ENCODE results near the gene DIAPH2. TPM values are rescaled to one million over a fixed set of nuclear protein-coding genes. Genes with fewer than 3 reads are reported as not detected.
"Not testable (repeated sequence)": the region's sequence is repeated elsewhere in the genome, so short reads cannot be mapped to it uniquely, and the experiment has no call there.

DIAPH2 gene
- total RNA-seq, 1 donor from 2014 or later = 12.7 TPM

DNA sequence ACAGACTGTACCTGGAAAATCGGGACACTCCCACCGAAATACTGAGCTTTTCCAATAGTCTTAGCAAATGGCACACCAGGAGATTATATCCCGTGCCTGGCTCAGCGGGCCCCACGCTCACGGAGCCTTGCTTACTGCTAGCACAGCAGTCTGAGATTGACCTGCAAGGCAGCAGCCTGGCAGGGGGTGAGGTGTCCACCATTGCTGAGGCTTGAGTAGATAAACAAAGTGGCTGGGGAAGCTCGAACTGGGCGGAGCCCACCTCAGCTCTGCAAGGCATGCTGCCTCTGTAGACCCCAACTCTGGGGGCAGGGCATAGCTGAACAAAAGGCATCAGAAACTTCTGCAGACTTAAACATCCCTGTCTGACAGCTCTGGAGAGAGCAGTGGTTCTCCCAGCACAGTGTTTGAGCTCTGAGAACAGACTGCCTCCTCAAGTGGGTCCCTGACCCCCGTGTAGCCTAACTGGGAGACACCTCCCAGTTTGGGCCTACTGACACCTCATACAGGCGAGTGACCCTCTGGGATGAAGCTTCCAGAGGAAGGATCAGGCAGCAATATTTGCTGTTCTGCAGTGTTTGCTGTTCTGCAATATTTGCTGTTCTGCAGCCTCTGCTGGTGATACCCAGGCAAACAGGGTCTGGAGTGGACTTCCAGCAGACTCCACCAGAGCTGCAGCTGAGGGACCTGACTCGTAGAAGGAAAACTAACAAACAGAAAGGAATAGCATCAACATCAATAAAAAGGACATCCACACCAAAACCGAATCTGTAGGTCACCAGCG is 725.2 kb downstream of the DIAPH2 start:
- not testable (repeated sequence) for H3K27ac Mint-ChIP-seq; H3K4me1 Mint-ChIP-seq; H3K9me3 Mint-ChIP-seq; H3K4me3 Mint-ChIP-seq; H3K27me3 Mint-ChIP-seq; H3K36me3 Mint-ChIP-seq (ENCODE audit: low read depth); DNase-seq
- intact Hi-C loops (cut with micrococcal nuclease) = loop anchor here (10.0 kb wide), 1 partner anchor 75 kb away; no protein-coding TSS in a partner anchor

DNA sequence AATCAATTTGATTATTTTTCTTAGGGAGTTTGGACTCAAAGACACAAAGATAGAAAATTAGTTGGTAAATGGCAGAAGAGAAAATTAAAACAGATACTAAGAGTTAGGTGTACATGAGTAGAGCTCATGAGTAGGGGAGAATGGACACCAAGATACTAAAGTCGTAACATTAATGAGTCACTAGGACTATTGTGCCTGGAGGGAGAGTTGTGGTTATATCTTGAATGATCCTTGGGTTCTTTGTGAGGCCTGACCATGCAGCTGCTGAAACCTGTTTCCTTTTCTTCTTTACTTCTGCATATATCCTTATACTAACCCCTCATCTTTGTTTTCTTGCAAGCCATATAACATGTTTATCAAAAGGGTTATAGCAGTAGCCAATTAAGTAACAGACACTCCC is 731.8 kb downstream of the DIAPH2 start:
- no peak for DNase-seq
- peaks cover 1% of the 10 kb centered on the region for H3K36me3 Mint-ChIP-seq (ENCODE audit: low read depth)
- no peak overlapping the region for H3K4me3 Mint-ChIP-seq
- peaks cover 2% of the 10 kb centered on the region for H3K9me3 Mint-ChIP-seq
- no peak overlapping the region for H3K27ac Mint-ChIP-seq
- intact Hi-C loops (cut with micrococcal nuclease) = no loop called here
- no peaks in the 10 kb centered on the region for H3K4me1 Mint-ChIP-seq
- no peaks in the 10 kb centered on the region for H3K27me3 Mint-ChIP-seq

GRCh38 chrX:97429101-97429500 is 744.5 kb downstream of the DIAPH2 start:
- Mint-ChIP-seq H3K36me3 (ENCODE audit: low read depth) (peaks cover 6% of the 10 kb centered on the region), H3K4me3 (no peak overlapping the region), H3K27ac (no peak overlapping the region), H3K9me3 (no peaks in the 10 kb centered on the region), H3K4me1 (no peaks in the 10 kb centered on the region), H3K27me3 (no peaks in the 10 kb centered on the region)
- DNase-seq = no peak
- intact Hi-C loops (cut with micrococcal nuclease) = no loop called here

- no peaks in the 10 kb centered on the region for H3K9me3 Mint-ChIP-seq
- H3K27ac Mint-ChIP-seq = no peak overlapping the region
These were observed 746.6 kb downstream of the DIAPH2 start for GRCh38 chrX:97431281-97431680.

DNA sequence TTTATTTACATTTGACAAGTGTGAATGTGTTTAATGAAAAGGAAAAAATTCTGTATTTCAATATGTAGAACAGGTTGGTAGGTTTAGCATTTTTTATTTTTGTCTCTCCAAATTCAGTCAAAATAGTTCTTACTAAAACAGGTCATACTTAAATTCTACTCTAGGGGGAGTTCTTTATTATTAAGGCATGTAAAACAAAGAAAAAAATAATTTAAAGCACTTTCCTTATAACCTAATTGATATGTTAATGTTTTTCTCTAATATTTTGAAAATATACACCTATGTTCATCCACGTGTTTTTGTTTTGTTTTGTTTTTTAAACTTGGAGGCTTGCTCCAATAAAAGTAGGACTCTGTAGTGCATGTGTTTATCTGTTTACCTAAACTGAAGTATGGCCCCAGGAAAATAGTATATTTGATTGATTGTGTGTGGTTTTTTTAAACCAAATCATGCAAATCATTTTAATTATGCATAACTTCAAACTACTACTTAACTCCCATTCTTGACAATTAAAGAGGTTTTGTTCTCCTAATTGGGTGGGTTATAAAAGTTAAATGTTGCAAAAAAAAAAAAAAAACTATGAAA is 761.7 kb downstream of the DIAPH2 start:
- intact Hi-C loops (cut with micrococcal nuclease) = loop anchor here (10.0 kb wide), 1 partner anchor 52 kb away; no protein-coding TSS in a partner anchor
- no peaks in the 10 kb centered on the region for H3K36me3 Mint-ChIP-seq (ENCODE audit: low read depth)
- H3K27me3 Mint-ChIP-seq = no peaks in the 10 kb centered on the region
- H3K9me3 Mint-ChIP-seq = no peaks in the 10 kb centered on the region
- no peak overlapping the region for H3K4me3 Mint-ChIP-seq
- DNase-seq = no peak
- H3K27ac Mint-ChIP-seq = no peak overlapping the region
- H3K4me1 Mint-ChIP-seq = no peaks in the 10 kb centered on the region

More at GRCh38 chrX:97431281-97431680, 746.6 kb downstream of the DIAPH2 start:
- no peak for DNase-seq
- intact Hi-C loops (cut with micrococcal nuclease) = no loop called here
- Mint-ChIP-seq H3K4me3 (no peak overlapping the region), H3K36me3 (ENCODE audit: low read depth) (peaks cover 8% of the 10 kb centered on the region), H3K4me1 (no peaks in the 10 kb centered on the region), H3K27me3 (no peaks in the 10 kb centered on the region)

DNA sequence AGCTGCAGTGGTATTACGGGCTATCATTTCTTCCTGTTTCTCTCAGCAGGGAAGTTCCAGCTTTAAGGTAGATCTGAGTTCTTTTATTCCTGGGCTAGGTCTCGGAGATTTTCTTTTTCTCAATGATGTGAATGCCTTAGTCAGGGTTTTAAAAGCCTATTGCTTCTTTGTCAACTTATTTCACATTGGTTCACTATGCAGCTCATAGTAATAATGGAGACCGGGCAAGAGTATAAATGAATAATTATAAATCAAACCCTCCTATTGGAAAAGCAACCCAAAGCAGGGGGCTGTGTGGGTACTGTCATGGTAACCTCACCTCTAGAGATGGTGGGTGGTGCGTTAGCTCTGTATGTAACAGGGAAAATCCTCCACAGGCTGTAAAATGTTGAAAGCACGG is 762.7 kb downstream of the DIAPH2 start:
- Mint-ChIP-seq H3K4me3 (no peak overlapping the region), H3K27me3 (no peaks in the 10 kb centered on the region), H3K9me3 (no peaks in the 10 kb centered on the region), H3K36me3 (ENCODE audit: low read depth) (no peaks in the 10 kb centered on the region), H3K4me1 (no peaks in the 10 kb centered on the region), H3K27ac (no peak overlapping the region)
- DNase-seq = no peak
- intact Hi-C loops (cut with micrococcal nuclease) = loop anchor here (10.0 kb wide), 1 partner anchor 53 kb away; no protein-coding TSS in a partner anchor

- H3K27me3 Mint-ChIP-seq = no peaks in the 10 kb centered on the region
- no peaks in the 10 kb centered on the region for H3K4me1 Mint-ChIP-seq
- H3K36me3 Mint-ChIP-seq (ENCODE audit: low read depth) = no peaks in the 10 kb centered on the region
- intact Hi-C loops (cut with micrococcal nuclease) = no loop called here
- H3K27ac Mint-ChIP-seq = no peak overlapping the region
- no peak for DNase-seq
- H3K4me3 Mint-ChIP-seq = no peak overlapping the region
- no peaks in the 10 kb centered on the region for H3K9me3 Mint-ChIP-seq
These were observed 767.6 kb downstream of the DIAPH2 start for GRCh38 chrX:97452283-97452682.

DNA sequence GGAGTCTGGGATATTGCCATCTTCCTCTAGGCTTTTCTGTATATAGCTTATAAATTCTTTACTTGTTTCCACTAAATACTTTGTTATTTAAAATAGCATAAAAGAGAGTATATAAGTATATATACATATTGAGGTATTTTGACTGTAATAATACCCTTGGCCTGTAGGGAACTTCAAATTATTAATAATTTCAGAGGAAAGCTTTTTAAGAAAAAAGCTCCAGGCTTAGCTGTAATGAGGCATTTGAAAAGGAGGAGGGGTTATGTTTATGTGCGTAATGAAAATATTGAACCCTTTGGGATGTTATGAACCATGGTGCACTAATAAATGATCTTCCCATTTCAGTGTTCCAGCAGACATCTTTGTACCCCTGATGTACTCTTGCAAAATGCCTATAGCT is 777.1 kb downstream of the DIAPH2 start:
- DNase-seq = no peak
- Mint-ChIP-seq H3K4me1 (no peaks in the 10 kb centered on the region), H3K36me3 (ENCODE audit: low read depth) (no peaks in the 10 kb centered on the region), H3K9me3 (no peaks in the 10 kb centered on the region), H3K27ac (no peak overlapping the region), H3K27me3 (no peaks in the 10 kb centered on the region), H3K4me3 (no peak overlapping the region)
- intact Hi-C loops (cut with micrococcal nuclease) = no loop called here

- Mint-ChIP-seq H3K27ac (no peak overlapping the region), H3K4me3 (no peak overlapping the region), H3K36me3 (ENCODE audit: low read depth) (no peaks in the 10 kb centered on the region), H3K4me1 (peaks cover 2% of the 10 kb centered on the region), H3K9me3 (no peaks in the 10 kb centered on the region), H3K27me3 (no peaks in the 10 kb centered on the region)
- no peak for DNase-seq
- intact Hi-C loops (cut with micrococcal nuclease) = no loop called here
These were observed 786.4 kb downstream of the DIAPH2 start for GRCh38 chrX:97471071-97471470.

- intact Hi-C loops (cut with micrococcal nuclease) = no loop called here
- H3K27ac Mint-ChIP-seq = no peak overlapping the region
- no peaks in the 10 kb centered on the region for H3K9me3 Mint-ChIP-seq
- peaks cover 2% of the 10 kb centered on the region for H3K4me1 Mint-ChIP-seq
- DNase-seq = no peak
- H3K36me3 Mint-ChIP-seq (ENCODE audit: low read depth) = peaks cover 1% of the 10 kb centered on the region
- no peaks in the 10 kb centered on the region for H3K27me3 Mint-ChIP-seq
- H3K4me3 Mint-ChIP-seq = no peak overlapping the region
These were observed 790.3 kb downstream of the DIAPH2 start for GRCh38 chrX:97474933-97475332.

GRCh38 chrX:97479106-97479890 is 794.7 kb downstream of the DIAPH2 start:
- DNase-seq = no peak

DNA sequence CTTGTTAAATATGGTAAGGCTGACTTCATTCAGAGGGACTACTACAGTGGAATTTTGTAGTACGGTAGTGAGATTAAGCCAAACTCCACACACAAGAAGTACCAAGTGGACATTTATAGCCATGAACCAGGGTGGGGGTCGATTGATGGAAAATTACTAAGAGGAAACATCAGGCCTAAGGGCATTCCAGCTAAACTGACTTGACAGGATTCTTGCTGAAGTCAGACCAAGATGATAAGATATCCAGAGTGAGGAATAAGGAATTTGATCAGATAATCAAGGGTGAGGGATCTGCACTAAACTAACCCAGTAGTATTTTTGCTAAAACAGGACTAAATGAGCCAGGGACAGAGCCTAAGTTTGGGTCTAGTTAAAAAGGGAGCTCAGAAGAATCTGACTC is 796.6 kb downstream of the DIAPH2 start:
- Mint-ChIP-seq H3K9me3 (no peaks in the 10 kb centered on the region), H3K27ac (no peak overlapping the region), H3K36me3 (ENCODE audit: low read depth) (peaks cover 1% of the 10 kb centered on the region), H3K4me3 (no peak overlapping the region), H3K27me3 (no peaks in the 10 kb centered on the region), H3K4me1 (no peaks in the 10 kb centered on the region)
- intact Hi-C loops (cut with micrococcal nuclease) = no loop called here
- DNase-seq = no peak

More at GRCh38 chrX:97479106-97479890, 794.7 kb downstream of the DIAPH2 start:
- H3K27me3 Mint-ChIP-seq = no peaks in the 10 kb centered on the region
- H3K9me3 Mint-ChIP-seq = no peaks in the 10 kb centered on the region
- no peak overlapping the region for H3K27ac Mint-ChIP-seq
- intact Hi-C loops (cut with micrococcal nuclease) = no loop called here
- H3K4me3 Mint-ChIP-seq = no peak overlapping the region
- peaks cover 1% of the 10 kb centered on the region for H3K36me3 Mint-ChIP-seq (ENCODE audit: low read depth)
- no peaks in the 10 kb centered on the region for H3K4me1 Mint-ChIP-seq

- no peaks in the 10 kb centered on the region for H3K4me1 Mint-ChIP-seq
- H3K9me3 Mint-ChIP-seq = no peaks in the 10 kb centered on the region
- no peaks in the 10 kb centered on the region for H3K36me3 Mint-ChIP-seq (ENCODE audit: low read depth)
- H3K27ac Mint-ChIP-seq = no peak overlapping the region
- DNase-seq = no peak
- intact Hi-C loops (cut with micrococcal nuclease) = no loop called here
- H3K27me3 Mint-ChIP-seq = no peaks in the 10 kb centered on the region
- no peak overlapping the region for H3K4me3 Mint-ChIP-seq
These were observed 798.1 kb downstream of the DIAPH2 start for GRCh38 chrX:97482666-97483300.

DNA sequence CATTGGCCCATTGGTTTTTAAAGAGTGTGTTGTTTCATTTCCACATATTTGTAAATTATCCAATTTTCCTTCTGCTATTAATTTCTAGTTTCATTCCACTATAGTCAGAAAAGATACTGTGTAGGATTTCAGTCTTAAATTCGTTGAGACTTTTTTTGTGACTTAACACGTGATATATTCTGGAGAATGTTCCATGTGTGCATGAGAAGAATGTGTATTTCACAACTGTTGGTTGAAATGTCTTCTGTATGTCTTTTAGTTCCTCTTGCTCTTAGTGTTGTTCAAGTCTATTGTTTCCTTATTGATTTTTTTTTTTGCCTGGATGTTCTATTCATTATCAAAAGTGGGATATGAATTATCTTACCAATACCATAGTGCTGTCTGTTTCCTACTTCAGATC is 806.0 kb downstream of the DIAPH2 start:
- no peak overlapping the region for H3K27ac Mint-ChIP-seq
- intact Hi-C loops (cut with micrococcal nuclease) = no loop called here
- no peak overlapping the region for H3K4me3 Mint-ChIP-seq
- peaks cover 2% of the 10 kb centered on the region for H3K36me3 Mint-ChIP-seq (ENCODE audit: low read depth)
- peaks cover 3% of the 10 kb centered on the region for H3K4me1 Mint-ChIP-seq
- no peak for DNase-seq
- no peaks in the 10 kb centered on the region for H3K9me3 Mint-ChIP-seq
- H3K27me3 Mint-ChIP-seq = no peaks in the 10 kb centered on the region

All from activated CD4-positive, alpha-beta T cell treated with anti-CD3 and anti-CD28 coated beads, Interleukin-2, amount 10 ng/mL, durations not matched to agents 24 days and 14 days (primary cell).